ENCODE data around the gene NTN1. TPM values are rescaled to one million over a fixed set of nuclear protein-coding genes. Genes with fewer than 3 reads are reported as not detected.
A peak's percentile ranks its signal among the peaks of the same experiment; 100 is the strongest.

Gene NTN1
- total RNA-seq, 1 donor, result 0.81 TPM

GRCh38 chr17:9286434-9286833, 265.1 kb downstream of the NTN1 start:
- no peak for DNase-seq (ENCODE audit: low read depth)
- no peak overlapping the region for H3K4me3 ChIP-seq (ENCODE audit: low read depth, low read length)
- TF ChIP-seq CTCF (IDR thresholded peaks at IDR 0.05; ENCODE audit: insufficient read depth, low read length), result no peak

- no peak overlapping the region for H3K4me3 ChIP-seq (ENCODE audit: low read depth, low read length)
- no peak for DNase-seq (ENCODE audit: low read depth)
- no peak for TF ChIP-seq CTCF (IDR thresholded peaks at IDR 0.05; ENCODE audit: insufficient read depth, low read length)
Observed at GRCh38 chr17:9287306-9287705, 266.0 kb downstream of the NTN1 start.

GRCh38 chr17:9290226-9290613, 268.9 kb downstream of the NTN1 start:
- H3K4me3 ChIP-seq (ENCODE audit: low read depth, low read length), result no peak overlapping the region
- TF ChIP-seq CTCF (IDR thresholded peaks at IDR 0.05; ENCODE audit: insufficient read depth, low read length), result no peak
- no peak for DNase-seq (ENCODE audit: low read depth)

GRCh38 chr17:9291912-9292560, 270.7 kb downstream of the NTN1 start:
- peak; percentile 34 for DNase-seq (ENCODE audit: low read depth)
- peak; percentile 63 for TF ChIP-seq CTCF (IDR thresholded peaks at IDR 0.05; ENCODE audit: insufficient read depth, low read length)
- H3K4me3 ChIP-seq (ENCODE audit: low read depth, low read length), result no peak overlapping the region

GRCh38 chr17:9292561-9292941, 271.2 kb downstream of the NTN1 start:
- peak; percentile 31 for DNase-seq (ENCODE audit: low read depth)
- H3K4me3 ChIP-seq (ENCODE audit: low read depth, low read length), result no peak overlapping the region
- TF ChIP-seq CTCF (IDR thresholded peaks at IDR 0.05; ENCODE audit: insufficient read depth, low read length), result no peak

Small RNAs within 50 kb of the gene (small RNA-seq; reads per million reads assigned to genes)
- not detected for gene AC005695.3

Other genes with a start within 250 kb of the NTN1 start
- not detected in 2 replicates for gene MFSD6L, start 222.1 kb upstream of the NTN1 start, total RNA-seq (ENCODE audit: low replicate concordance)
- gene PIK3R6, start 153.8 kb upstream of the NTN1 start, total RNA-seq (ENCODE audit: low replicate concordance), result 0.16 TPM in 1 of 2 replicates, not detected in the other
- not detected in 2 replicates for gene PIK3R5, start 55.8 kb upstream of the NTN1 start, total RNA-seq (ENCODE audit: low replicate concordance)